Activated effector memory CD4-positive, alpha-beta T cell treated with anti-CD3 and anti-CD28 coated beads, Interleukin-2, amount 50 U/mL, for 16 hours (primary cell): ENCODE data around the gene CLEC2D.
"Not testable (repeated sequence)": the region's sequence is repeated elsewhere in the genome, so short reads cannot be mapped to it uniquely, and the experiment has no call there.

Source experiments
- DNase-seq: peaks from one replicate; pipeline ENCODE4 v3.0.0-alpha.2; 2020

Gene CLEC2D

DNA sequence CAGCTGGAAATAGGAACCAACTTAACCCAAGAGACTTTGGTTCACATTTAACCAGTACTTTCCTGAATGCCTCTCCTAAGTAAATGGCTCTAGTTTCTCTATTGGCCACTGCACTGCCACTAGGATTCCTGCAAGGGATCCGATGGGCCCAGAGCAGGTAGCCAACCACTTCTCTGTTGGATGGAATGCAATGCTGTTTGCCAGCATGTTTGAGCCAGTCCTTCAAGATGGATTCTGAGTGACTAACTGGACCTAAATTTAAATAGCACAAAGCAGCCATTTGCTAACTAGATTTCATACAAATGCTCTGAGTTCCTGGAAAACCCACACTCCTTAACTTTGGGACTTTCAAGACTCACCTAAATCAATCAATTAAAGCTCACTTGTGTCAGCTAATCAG, 9.5 kb upstream of the CLEC2D start:
- no peak for DNase-seq

DNA sequence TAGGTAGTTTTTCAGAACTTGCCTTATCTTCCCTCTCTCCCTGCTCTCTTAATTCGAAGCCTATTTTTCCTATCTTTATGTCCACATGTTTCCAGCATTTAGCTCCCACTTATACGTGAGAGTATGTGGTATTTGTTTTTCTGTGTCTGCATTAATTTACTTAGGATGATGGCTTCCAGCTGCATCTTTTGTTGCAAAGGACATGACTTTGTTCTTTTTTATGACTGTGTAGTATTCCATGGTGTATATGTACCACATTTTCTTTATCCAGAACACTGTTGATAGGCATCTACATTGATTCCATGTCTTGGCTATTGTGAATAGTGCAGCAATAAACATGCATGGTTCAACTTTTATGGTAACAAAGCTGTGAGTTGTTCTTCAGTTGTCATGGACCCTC, 7.8 kb upstream of the CLEC2D start:
- no peak for DNase-seq

- DNase-seq, result no peak
Observed at GRCh38 chr12:9662488-9662887, 7.0 kb upstream of the CLEC2D start.

DNA sequence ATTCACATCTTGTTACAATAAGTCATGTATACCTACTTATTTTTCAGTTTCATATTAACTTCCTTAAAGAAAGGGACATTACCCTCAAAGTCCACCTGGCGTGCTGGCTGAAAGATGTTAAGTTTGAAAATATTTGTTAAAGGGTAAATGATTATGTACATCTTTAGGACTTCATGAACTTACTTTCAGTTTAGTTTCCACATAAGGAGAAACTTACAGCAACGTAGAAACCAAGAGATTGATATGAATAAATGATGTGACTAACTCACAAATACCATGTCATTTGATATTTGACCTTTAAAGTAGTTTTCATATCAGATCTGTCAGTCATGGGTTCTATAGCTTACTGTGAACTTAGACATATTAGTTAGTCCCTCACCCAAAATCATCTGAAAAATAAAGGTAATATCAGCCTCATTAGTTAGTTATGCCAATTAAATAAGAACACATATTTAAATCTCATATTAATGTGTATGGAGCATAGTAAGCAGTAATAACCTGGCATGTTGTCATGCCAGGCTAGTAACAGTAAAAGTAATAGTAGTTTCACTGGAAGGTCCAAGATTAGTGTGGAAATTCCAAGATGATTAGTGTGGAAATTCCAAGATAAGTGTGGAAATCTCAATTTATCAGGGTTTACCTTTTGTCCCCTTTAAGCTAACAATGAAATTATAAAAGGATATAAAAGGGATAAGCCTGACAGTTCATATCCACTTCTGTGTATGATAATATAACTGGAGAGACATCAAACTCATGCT, 1.9 kb upstream of the CLEC2D start:
- DNase-seq, result no peak

DNA sequence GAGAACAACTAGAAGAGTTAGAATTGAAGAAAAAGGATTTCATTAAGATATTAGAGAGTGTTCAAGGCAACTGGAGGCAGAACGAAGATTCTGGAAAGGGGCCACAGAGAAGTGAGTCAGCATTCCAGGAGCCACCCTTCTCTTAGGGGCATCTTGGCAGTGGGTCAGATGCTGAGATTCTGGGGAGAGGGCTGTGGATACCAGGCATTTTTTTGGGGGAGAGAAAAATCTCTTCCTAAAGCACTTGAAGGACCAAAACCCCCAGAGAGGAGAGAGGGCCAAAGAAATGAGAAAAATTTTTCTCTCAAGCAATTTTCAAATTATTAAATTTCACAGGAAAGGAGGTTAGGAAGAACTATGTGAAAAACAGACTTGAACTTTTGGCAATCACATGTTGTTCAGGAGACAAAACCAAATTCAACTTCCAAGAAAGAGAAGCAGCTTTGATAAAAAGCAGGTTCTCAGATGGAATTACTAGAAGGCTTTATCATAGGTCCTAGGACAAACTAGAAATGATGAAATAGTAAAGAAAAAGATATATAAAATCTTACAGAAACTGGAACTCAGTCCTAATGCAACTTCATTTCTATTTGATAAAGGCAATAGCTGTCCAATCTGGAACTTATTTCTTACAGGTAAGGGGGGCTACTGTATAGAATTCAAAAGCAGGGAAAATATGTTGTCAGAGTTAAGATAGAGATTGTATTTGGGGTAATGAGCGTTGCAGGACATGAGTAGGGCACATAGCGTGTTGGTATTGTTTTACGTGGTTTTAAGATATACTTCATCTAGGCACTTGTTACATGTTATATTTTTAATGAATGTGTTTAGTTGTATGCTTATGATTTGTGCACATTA, 1.1 kb upstream of the CLEC2D start:
- no peak for DNase-seq

DNA sequence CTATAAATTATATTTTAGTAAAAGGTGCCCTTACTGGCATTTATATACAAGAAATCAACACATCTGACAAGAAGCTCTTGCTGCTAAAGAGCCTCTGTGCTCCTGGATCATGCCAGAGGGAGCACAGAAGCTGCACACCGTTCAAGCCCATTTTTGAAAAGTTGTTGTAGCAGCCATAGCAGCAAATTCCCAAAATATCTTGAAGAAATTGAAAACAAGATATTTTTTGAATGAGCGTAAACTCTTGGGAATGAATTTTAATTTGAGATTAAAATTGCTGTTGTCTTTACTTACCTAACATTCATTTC, 540 bp upstream of the CLEC2D start:
- no peak for DNase-seq

DNA sequence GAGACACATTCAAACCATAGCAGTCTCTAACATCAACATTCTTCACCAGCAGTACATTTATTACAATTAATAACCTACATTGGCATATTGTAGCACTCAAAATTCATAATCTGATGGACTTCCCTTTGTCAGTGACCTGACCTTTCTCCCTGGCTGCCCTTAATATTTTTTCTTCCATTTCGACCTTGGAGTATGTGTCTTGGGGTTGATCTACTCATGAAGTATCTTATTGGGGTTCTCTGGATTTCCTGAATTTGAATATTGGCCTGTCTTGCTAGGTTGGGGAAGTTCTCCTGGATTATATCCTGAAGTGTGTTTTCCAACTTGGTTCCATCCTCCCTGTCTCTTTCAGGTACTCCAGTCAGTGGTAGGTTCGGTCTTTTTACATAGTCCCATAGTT, 2.8 kb downstream of the CLEC2D start:
- not testable (repeated sequence) for DNase-seq

DNA sequence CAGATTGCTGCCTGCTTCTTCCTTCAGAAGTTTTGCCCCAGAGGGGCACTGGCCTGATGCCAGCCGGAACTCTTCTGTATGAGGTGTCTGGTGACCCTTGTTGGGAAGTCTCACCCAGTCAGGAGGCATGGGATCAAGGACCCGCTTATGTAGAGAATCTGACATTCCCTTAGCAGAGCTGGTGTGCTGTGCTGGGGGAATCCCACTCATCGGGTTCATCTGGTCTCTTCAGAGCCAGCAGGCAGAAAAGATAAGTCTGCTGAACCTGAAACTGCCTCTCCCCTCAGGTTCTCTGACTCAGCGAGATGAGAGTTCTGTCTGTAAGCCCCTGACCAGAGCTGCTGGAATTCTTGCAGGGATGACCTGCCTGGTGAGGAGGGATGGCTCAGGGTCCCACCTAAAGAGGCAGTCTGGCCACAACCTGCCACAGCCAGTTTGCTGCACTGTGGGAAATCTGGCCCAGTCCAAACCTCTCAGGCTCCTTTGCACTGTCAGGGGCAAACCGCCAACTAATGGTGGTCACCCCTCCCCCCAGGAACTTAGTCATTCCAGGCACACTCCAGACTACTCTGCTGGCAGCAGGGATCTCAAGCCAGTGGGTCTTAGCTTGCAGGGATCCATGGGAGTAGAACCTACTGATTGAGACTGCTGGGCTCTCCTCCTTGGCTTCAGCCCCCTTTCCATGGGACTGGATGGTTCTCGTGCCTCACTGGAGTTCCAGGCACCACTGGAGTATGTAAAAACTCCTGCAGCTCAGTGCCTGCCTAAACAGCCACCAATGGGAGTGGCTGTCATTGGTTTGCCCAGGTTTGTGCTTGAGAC, 4.1 kb downstream of the CLEC2D start:
- peak; percentile 85 for DNase-seq

DNA sequence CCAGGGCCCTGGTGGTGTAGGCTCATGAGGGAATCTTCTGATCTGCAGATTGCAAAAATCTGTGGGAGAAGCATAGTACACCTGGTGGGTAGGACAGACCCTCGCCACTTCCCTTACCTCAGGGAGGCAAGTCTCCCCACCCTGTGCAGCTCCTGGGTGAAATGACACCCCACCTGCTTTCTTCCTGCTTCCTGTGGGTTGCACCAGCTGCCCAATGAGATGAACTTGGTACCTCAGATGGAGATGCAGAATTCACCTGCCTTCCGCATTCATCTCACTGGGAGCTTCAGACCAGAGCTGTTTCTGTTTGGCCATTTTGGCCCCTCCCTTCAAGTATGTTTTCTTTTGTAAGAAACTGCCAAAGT, 4.7 kb downstream of the CLEC2D start:
- DNase-seq, result peak; percentile 76

- DNase-seq, result not testable (repeated sequence)
Observed at GRCh38 chr12:9682508-9682907, 13.0 kb downstream of the CLEC2D start.

DNA sequence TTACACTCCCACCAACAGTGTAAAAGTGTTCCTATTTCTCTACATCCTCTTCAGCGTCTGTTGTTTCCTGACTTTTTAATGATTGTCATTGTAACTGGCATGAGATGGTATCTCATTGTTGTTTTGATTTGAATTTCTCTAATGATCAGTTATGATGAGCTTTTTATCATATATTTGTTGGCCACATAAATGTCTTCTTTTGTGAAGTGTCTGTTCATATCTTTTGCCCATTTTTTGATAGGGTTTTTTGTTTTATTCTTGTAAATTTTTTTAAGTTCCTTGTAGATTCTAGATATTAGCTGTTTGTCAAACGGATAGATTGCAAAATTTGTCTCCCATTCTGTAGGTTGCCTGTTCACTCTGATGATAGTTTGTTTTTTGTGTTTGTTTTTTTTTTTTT, 13.4 kb downstream of the CLEC2D start:
- DNase-seq, result not testable (repeated sequence)

DNA sequence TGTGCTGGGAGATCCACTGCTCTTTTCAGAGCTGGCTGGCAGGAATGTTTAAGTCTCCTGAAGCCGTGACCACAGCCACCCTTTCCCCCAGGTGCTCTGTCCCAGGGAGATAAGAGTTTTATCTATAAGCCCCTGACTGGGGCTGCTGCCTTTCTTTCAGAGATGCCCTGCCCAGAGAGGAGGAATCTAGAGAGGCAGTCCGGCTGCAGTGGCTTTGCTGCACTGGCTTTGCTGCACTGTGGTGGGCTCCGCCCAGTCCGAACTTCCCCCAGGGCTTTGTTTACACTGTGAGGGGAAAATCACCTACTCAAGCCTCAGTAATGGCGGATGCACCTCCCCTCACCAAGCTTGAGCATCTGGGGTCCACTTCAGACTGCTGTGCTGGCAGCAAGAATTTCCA, 15.9 kb downstream of the CLEC2D start:
- DNase-seq, result not testable (repeated sequence)

GRCh38 chr12:9685915-9686314, 16.4 kb downstream of the CLEC2D start:
- DNase-seq, result no peak

DNA sequence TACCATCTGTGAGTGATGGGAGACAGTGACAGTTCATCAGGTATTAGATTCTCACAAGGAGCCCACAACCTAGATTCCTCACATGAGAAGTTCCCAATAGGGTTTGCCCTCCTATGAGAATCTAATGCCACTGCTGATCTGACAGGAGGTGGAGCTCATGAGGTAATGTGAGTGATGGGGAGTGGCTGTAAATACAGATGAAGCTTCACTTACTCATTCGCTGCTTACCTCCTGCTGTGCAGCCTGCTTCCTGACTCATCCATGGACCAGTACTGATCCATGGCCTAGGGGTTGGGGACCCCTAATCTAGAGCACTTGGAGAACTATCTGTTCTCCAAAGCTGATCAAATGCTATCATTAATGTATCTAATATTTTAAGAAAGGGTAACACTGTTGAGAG, 17.7 kb downstream of the CLEC2D start:
- DNase-seq, result no peak

GRCh38 chr12:9692909-9693308, 23.4 kb downstream of the CLEC2D start:
- DNase-seq, result no peak

DNA sequence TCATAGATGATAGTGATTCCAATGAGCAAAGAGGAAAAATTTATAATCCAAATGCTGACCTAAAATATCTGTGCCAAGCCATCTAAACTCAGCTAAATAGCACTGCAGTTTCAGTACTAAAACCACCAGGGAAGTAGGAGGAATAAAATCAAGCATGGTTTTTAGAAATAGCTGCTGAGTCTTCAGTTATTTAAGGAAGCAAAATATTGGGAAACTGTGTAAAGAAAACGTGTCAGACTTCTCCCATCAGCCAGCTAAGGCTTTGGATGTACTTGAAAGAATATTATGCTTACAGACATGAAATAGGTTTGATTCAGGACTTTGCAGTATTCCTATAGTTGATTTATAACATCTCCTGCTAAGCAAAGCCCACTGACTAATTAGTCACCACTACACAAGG, 24.7 kb downstream of the CLEC2D start:
- DNase-seq, result no peak

GRCh38 chr12:9695150-9695549, 25.6 kb downstream of the CLEC2D start:
- DNase-seq, result not testable (repeated sequence)

GRCh38 chr12:9695661-9696060, 26.1 kb downstream of the CLEC2D start:
- DNase-seq, result not testable (repeated sequence)

DNA sequence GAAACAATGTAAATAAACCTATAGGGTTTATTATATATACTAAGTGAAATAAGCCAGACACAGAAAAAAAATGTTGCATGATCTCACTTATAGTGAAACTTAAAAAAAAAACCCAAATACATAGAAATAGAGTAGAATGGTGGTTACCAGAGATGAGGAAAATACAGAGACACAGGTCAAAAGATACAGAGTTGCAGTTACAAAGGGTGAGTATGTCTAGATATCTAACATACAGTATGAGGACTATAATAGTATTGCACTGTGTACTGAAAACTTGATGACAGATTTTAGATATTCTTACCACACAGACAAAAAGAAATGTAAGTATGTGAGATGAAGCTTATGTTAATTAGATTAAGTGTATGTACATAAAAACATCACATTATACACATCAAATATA, 28.1 kb downstream of the CLEC2D start:
- DNase-seq, result no peak

- DNase-seq, result no peak
Observed at GRCh38 chr12:9698681-9699080, 29.2 kb downstream of the CLEC2D start.

GRCh38 chr12:9699269-9699897, 29.9 kb downstream of the CLEC2D start:
- no peak for DNase-seq

GRCh38 chr12:9699898-9700605, 30.5 kb downstream of the CLEC2D start:
- DNase-seq, result no peak

DNA sequence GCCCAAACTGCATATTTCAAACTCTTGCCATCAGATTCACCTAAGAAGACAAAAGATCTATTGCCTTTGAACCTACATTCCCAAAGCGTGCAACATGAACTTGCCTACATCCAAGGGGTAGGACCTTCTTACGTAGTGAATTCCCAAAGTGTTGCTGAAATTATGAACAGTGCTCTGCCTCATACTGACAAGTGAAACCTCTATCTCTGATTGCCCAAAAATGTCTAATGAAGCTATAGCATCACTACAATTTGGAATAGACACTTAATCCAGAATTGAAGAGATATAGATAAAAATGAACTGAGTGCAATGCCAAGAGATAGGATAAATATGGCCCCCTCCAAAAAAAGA, 31.1 kb downstream of the CLEC2D start:
- no peak for DNase-seq
